ENCODE results near the gene CCDC174.

DNA sequence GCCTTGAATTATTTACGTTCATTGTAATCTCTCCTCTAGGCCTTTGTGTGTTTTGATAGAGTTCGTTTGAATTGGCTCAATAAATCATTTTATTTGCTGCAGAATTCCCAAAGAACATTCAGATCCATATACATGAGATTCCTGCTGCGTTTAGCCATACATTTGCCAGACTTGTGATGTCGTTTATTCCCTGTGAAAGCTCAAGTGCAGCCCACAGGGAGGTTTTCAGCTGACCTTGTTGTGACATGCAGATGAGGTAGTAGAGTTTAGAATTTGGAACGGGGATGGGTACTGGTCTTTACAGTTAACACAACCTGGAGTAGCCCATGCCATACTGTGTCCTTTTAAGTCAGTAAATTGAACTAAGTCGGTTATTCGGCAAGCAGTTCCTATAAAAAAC is 23.3 kb downstream of the CCDC174 start, which contains the start of gene C3orf20:
- TF ChIP-seq, protein P1, sequence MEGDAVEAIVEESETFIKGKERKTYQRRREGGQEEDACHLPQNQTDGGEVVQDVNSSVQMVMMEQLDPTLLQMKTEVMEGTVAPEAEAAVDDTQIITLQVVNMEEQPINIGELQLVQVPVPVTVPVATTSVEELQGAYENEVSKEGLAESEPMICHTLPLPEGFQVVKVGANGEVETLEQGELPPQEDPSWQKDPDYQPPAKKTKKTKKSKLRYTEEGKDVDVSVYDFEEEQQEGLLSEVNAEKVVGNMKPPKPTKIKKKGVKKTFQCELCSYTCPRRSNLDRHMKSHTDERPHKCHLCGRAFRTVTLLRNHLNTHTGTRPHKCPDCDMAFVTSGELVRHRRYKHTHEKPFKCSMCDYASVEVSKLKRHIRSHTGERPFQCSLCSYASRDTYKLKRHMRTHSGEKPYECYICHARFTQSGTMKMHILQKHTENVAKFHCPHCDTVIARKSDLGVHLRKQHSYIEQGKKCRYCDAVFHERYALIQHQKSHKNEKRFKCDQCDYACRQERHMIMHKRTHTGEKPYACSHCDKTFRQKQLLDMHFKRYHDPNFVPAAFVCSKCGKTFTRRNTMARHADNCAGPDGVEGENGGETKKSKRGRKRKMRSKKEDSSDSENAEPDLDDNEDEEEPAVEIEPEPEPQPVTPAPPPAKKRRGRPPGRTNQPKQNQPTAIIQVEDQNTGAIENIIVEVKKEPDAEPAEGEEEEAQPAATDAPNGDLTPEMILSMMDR (IDR thresholded peaks at IDR 0.05; ENCODE audit: insufficient read depth, low read length, poor library complexity, severe bottlenecking), result no peak
- no peak for TF ChIP-seq EZH2phosphoT487 (conservative IDR thresholded peaks at IDR 0.05; ENCODE audit: low read length)
